Measurements from ENCODE around the gene CLEC2D.
"Not testable (repeated sequence)": the region's sequence is repeated elsewhere in the genome, so short reads cannot be mapped to it uniquely, and the experiment has no call there.

GRCh38 chr12:9644985-9645551, 24.4 kb upstream of the CLEC2D start:
- TF ChIP-seq, protein P1, sequence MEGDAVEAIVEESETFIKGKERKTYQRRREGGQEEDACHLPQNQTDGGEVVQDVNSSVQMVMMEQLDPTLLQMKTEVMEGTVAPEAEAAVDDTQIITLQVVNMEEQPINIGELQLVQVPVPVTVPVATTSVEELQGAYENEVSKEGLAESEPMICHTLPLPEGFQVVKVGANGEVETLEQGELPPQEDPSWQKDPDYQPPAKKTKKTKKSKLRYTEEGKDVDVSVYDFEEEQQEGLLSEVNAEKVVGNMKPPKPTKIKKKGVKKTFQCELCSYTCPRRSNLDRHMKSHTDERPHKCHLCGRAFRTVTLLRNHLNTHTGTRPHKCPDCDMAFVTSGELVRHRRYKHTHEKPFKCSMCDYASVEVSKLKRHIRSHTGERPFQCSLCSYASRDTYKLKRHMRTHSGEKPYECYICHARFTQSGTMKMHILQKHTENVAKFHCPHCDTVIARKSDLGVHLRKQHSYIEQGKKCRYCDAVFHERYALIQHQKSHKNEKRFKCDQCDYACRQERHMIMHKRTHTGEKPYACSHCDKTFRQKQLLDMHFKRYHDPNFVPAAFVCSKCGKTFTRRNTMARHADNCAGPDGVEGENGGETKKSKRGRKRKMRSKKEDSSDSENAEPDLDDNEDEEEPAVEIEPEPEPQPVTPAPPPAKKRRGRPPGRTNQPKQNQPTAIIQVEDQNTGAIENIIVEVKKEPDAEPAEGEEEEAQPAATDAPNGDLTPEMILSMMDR (conservative IDR thresholded peaks at IDR 0.05 in 1 of 2, IDR thresholded peaks at IDR 0.05 in 1 of 2; ENCODE audit: low read depth in 1 of 2, low read length in 2 of 2), result not testable (repeated sequence)
- not testable (repeated sequence) for TF ChIP-seq EZH2 (IDR thresholded peaks at IDR 0.05; ENCODE audit: low read length, missing control alignments)

Data from fibroblast of lung (primary cell).